Uterus (tissue), 2 donors: Measurements from ENCODE around the gene PLD5.

ENCODE experiments used
- POLR2A ChIP-seq, 2 donors: fragments of 450-650 bp; IDR thresholded peaks; one replicate each; pipeline ENCODE4 v1.6.1; 2016; ENCODE audit warnings: antibody characterized with exemption in 2 of 2, mild to moderate bottlenecking in 1 of 2, moderate library complexity in 1 of 2
- TF ChIP-seq, protein P1 (sequence below), 4 experiments: fragments of 200-600 bp in 2 of 4; fragments of 450-650 bp in 2 of 4; sonication (generic) in 2 of 4; IDR thresholded peaks; one replicate each; pipeline ENCODE4 v1.5.1; 2016 to 2019; ENCODE audit warnings: antibody characterized with exemption in 4 of 4, mild to moderate bottlenecking in 2 of 4, moderate library complexity in 1 of 4

DNA sequence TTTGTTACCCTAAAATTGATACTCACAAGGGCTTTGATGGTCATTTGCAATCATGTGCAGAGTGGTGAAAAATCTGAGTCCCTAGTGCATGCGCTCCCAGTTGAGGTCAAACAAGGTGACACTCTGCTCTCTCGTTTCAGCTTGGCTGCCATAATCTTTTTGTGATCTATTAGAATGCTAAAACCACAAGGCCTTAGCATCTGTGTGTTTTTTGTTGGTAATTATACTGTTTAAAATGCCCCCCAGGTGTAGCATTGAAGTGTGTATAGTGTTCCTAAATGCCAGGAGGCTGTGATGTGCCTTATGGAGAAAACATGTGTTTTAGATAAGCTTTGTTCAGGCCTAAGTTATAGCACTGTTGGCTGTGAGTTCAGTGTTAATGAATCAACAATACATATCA lies 89.3 kb downstream of the PLD5 start:
- TF ChIP-seq, protein P1, sequence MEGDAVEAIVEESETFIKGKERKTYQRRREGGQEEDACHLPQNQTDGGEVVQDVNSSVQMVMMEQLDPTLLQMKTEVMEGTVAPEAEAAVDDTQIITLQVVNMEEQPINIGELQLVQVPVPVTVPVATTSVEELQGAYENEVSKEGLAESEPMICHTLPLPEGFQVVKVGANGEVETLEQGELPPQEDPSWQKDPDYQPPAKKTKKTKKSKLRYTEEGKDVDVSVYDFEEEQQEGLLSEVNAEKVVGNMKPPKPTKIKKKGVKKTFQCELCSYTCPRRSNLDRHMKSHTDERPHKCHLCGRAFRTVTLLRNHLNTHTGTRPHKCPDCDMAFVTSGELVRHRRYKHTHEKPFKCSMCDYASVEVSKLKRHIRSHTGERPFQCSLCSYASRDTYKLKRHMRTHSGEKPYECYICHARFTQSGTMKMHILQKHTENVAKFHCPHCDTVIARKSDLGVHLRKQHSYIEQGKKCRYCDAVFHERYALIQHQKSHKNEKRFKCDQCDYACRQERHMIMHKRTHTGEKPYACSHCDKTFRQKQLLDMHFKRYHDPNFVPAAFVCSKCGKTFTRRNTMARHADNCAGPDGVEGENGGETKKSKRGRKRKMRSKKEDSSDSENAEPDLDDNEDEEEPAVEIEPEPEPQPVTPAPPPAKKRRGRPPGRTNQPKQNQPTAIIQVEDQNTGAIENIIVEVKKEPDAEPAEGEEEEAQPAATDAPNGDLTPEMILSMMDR (IDR thresholded peaks at IDR 0.05), result no peak
- no peak for TF ChIP-seq POLR2A (IDR thresholded peaks at IDR 0.05)
